HCT116 (cell line): ENCODE data around the gene TEAD1. TPM values are rescaled to one million over a fixed set of nuclear protein-coding genes. Genes with fewer than 3 reads are reported as not detected.

Source experiments
- ATAC-seq: fragments of 200-7000 bp; cut with Tn5 transposase; 2 replicates; pipeline ENCODE4 v1.9.1; 2020; ENCODE audit warnings: mild to moderate bottlenecking, moderate library complexity
- BruUV-seq: library from RNA; stranded (reverse); fragments of 400-500 nt; replicated peaks from 2 replicates; lab custom pipeline; 2021; lab: Mats Ljungman, UMichigan
- CTCF ChIA-PET: fragments of 300-600 bp; sonication (Branson Sonifier 250); formaldehyde crosslinking; loops from one replicate; lab custom pipeline; 2021; ENCODE audit warnings: antibody characterized with exemption; lab: Charles Lee
- POLR2A ChIA-PET: fragments of 300-600, 350-600 bp; sonication (Branson Sonifier 250); formaldehyde crosslinking; loops from one replicate; lab custom pipeline; 2021; ENCODE audit warnings: antibody characterized with exemption; lab: Charles Lee
- RAD21 ChIA-PET, 2 experiments: fragments of 300-600 bp; sonication (Branson Sonifier 250); formaldehyde crosslinking; loops; one replicate each; lab custom pipeline; 2023; ENCODE audit warnings: low total read pairs in 2 of 2; ENCODE audit not compliant: uncharacterized antibody in 2 of 2, unreplicated experiment in 2 of 2, low non-redundant PET in 1 of 2; lab: Charles Lee
- DNase-seq: peaks from one replicate; pipeline ENCODE4 v3.0.0-alpha.2; 2010; ENCODE audit warnings: low read depth, low spot score
- H2AFZ ChIP-seq: fragments of 200-600 bp; shearing (Covaris generic), sonication (generic); 2 replicates; pipeline ENCODE4 v1.6.1; 2017; ENCODE audit warnings: low read depth, mixed run types, mixed read lengths, antibody characterized with exemption, low read length; ENCODE audit not compliant: poor library complexity, severe bottlenecking
- H3K27ac ChIP-seq: 2 replicates; pipeline ENCODE4 v1.5.1; 2012; ENCODE audit warnings: low read depth, low read length
- H3K27me3 ChIP-seq: fragments of 200-600 bp; sonication (generic); 2 replicates; pipeline ENCODE4 v1.6.1; 2016; ENCODE audit warnings: mixed run types, low read length, mixed read lengths; ENCODE audit not compliant: insufficient read depth
- H3K36me3 ChIP-seq, 2 experiments: fragments of 200-500 bp in 1 of 2; fragments of 200-600 bp in 1 of 2; sonication (Bioruptor generic) in 1 of 2; sonication (generic) in 1 of 2; 2 replicates each; pipeline versions ENCODE4 v1.5.1 to v1.6.1; 2014 to 2016; ENCODE audit warnings: low read length in 2 of 2, inconsistent platforms in 1 of 2, mixed read lengths in 1 of 2, mixed run types in 1 of 2; ENCODE audit not compliant: insufficient read depth in 2 of 2, control insufficient read depth in 1 of 2
- H3K4me1 ChIP-seq, 2 experiments: fragments of 200-600 bp in 1 of 2; sonication (generic) in 1 of 2; 2 replicates each; pipeline versions ENCODE4 v1.5.1 to v1.6.1; 2012 to 2017; ENCODE audit warnings: low read length in 2 of 2, inconsistent platforms in 1 of 2, mild to moderate bottlenecking in 1 of 2, mixed read lengths in 1 of 2, mixed run types in 1 of 2, moderate library complexity in 1 of 2; ENCODE audit not compliant: insufficient read depth in 2 of 2, control insufficient read depth in 1 of 2
- H3K4me2 ChIP-seq: fragments of 200-600 bp; sonication (generic); 2 replicates; pipeline ENCODE4 v1.6.1; 2017; ENCODE audit warnings: mixed run types, low read length, mixed read lengths
- H3K4me3 ChIP-seq, 2 experiments: fragments of 200-600 bp in 1 of 2; sonication (generic) in 1 of 2; replicated peaks in 1 of 2; 2 replicates each; pipeline ENCODE4 v1.5.1; 2011 to 2016; ENCODE audit warnings: low read length in 2 of 2, control low read depth in 1 of 2, low read depth in 1 of 2, mild to moderate bottlenecking in 1 of 2, mixed read lengths in 1 of 2, mixed run types in 1 of 2
- H3K79me2 ChIP-seq: fragments of 200-600 bp; sonication (generic); 2 replicates; pipeline ENCODE4 v1.6.1; 2017; ENCODE audit warnings: mild to moderate bottlenecking, mixed run types, low read length, moderate library complexity, mixed read lengths; ENCODE audit not compliant: insufficient read depth
- H3K9ac ChIP-seq: fragments of 200-600 bp; sonication (generic); 2 replicates; pipeline ENCODE4 v1.6.1; 2016; ENCODE audit warnings: low read length, mixed read lengths
- H3K9me2 ChIP-seq: fragments of 200-600 bp; sonication (generic), shearing (Covaris generic); 2 replicates; pipeline ENCODE4 v1.6.1; 2017; ENCODE audit warnings: mixed run types, mild to moderate bottlenecking, moderate library complexity; ENCODE audit not compliant: insufficient read depth
- H3K9me3 ChIP-seq, 2 experiments: fragments of 200-500 bp in 1 of 2; fragments of 200-600 bp in 1 of 2; sonication (Bioruptor generic) in 1 of 2; sonication (generic) in 1 of 2; 2 replicates each; pipeline ENCODE4 v1.6.1; 2014 to 2017; ENCODE audit warnings: low read length in 2 of 2, mixed read lengths in 2 of 2, inconsistent platforms in 1 of 2, low read depth in 1 of 2, mild to moderate bottlenecking in 1 of 2, mixed run types in 1 of 2, moderate library complexity in 1 of 2; ENCODE audit not compliant: control insufficient read depth in 1 of 2, insufficient read depth in 1 of 2
- H4K20me1 ChIP-seq: fragments of 200-600 bp; sonication (generic), shearing (Covaris generic); 2 replicates; pipeline ENCODE4 v1.6.1; 2017; ENCODE audit warnings: mixed run types, mild to moderate bottlenecking, moderate library complexity; ENCODE audit not compliant: insufficient read depth
- CBX3 ChIP-seq: IDR thresholded peaks from 2 replicates; pipeline ENCODE4 v1.6.1; 2012; ENCODE audit warnings: low read depth
- CEBPB ChIP-seq: IDR thresholded peaks from 2 replicates; pipeline ENCODE4 v1.6.1; 2012; ENCODE audit warnings: low read depth
- CTCF ChIP-seq, 3 experiments: fragments of 200-600 bp in 1 of 3; sonication (generic) in 1 of 3; IDR thresholded peaks in 2 of 3; conservative IDR thresholded peaks in 1 of 3; 2 replicates each; pipeline ENCODE4 v1.5.1; 2012 to 2017; ENCODE audit warnings: low read depth in 2 of 3, low read length in 2 of 3, antibody characterized with exemption in 1 of 3, borderline replicate concordance in 1 of 3, control low read depth in 1 of 3, mild to moderate bottlenecking in 1 of 3, mixed read lengths in 1 of 3, mixed run types in 1 of 3, moderate library complexity in 1 of 3; ENCODE audit not compliant: insufficient read depth in 1 of 3
- EZH2 ChIP-seq: fragments of 200-600 bp; sonication (generic); IDR thresholded peaks from 2 replicates; pipeline ENCODE4 v1.6.1; 2017; ENCODE audit warnings: antibody characterized with exemption, mixed run types
- FOSL1 ChIP-seq: IDR thresholded peaks from 2 replicates; pipeline ENCODE4 v1.6.1; 2012; ENCODE audit warnings: low read depth
- POLR2AphosphoS5 ChIP-seq: IDR thresholded peaks from 2 replicates; pipeline ENCODE4 v1.6.1; 2011; ENCODE audit warnings: mild to moderate bottlenecking, low read depth, low read length, moderate library complexity
- SP1 ChIP-seq: IDR thresholded peaks from 2 replicates; pipeline ENCODE4 v1.6.1; 2012; ENCODE audit warnings: low read depth
- SRF ChIP-seq: IDR thresholded peaks from 2 replicates; pipeline ENCODE4 v1.6.1; 2012; ENCODE audit warnings: low read depth
- TCF7L2 ChIP-seq: IDR thresholded peaks from 2 replicates; pipeline ENCODE4 v1.7.0; 2011; ENCODE audit warnings: borderline replicate concordance, inconsistent platforms; ENCODE audit not compliant: insufficient read depth, insufficient read length; ENCODE audit errors: extremely low read depth
- YY1 ChIP-seq: IDR thresholded peaks from 2 replicates; pipeline ENCODE4 v1.6.1; 2011; ENCODE audit warnings: low read length, low read depth, moderate library complexity, mild to moderate bottlenecking; ENCODE audit not compliant: insufficient replicate concordance; ENCODE audit errors: extremely low read depth
- ZFX ChIP-seq: fragments of 450-650 bp; IDR thresholded peaks from 2 replicates; pipeline ENCODE4 v1.6.1; 2017
- ZNF274 ChIP-seq: fragments of 200-500 bp; sonication (Bioruptor generic); IDR thresholded peaks from 2 replicates; pipeline ENCODE4 v1.6.1; 2014; ENCODE audit warnings: mild to moderate bottlenecking, low read depth, low read length, inconsistent platforms
- intact Hi-C: fragments of 100-400 bp; cut with micrococcal nuclease; formaldehyde crosslinking; loops from 2 replicates; pipeline ENCODE4 v1.10.0; 2022
- total RNA-seq: library from RNA; stranded (reverse); gene quantifications from one replicate; pipeline ENCODE4 v1.2.1, GENCODE V29; 2021; ENCODE audit not compliant: unreplicated experiment

The TEAD1 gene
- total RNA-seq, 1 experiment from 2014 or later, result 103 TPM

DNA sequence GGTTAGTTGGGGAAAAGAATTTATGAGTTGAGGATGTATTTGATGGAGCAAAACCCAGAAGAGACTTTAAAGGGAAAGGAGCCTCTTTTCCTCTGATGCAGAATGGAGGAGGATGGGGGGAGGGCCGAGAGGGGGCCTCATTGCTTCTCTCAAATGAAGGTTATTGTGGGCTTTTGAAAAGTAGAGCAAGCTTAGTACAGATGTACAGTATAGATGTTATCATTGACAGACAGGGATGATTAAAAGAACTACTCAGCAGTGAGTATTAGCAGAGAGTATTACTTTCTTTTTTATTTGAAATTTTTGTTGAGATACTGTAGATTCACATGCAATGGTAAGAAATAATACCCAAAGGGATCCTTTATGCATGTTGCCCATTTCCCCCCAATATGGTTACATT lies 98.1 kb downstream of the TEAD1 start:
- CTCF ChIA-PET, result no interaction called here

More for the DNA sequence above, 98.1 kb downstream of the TEAD1 start:
- POLR2A ChIA-PET, result no interaction called here
- Histone ChIP-seq H3K9me3 (no peaks in the 10 kb centered on the region), H3K9ac (no peak overlapping the region), H3K4me2 (no peak overlapping the region), H3K27me3 (no peaks in the 10 kb centered on the region), H3K27ac (no peak overlapping the region), H2AFZ (no peak overlapping the region), H3K79me2 (peaks cover 89% of the 10 kb centered on the region), H3K4me3 (no peak overlapping the region), H3K9me2 (no peaks in the 10 kb centered on the region), H4K20me1 (no peaks in the 10 kb centered on the region), H3K36me3 (no peaks in the 10 kb centered on the region), H3K4me1 (peaks cover 50 to 60% of the 10 kb centered on the region in 2 experiments)
- intact Hi-C loops, result no loop called here
- TF ChIP-seq CBX3, result no peak
- TF ChIP-seq EZH2, result no peak
- no peak for TF ChIP-seq CTCF (IDR thresholded peaks at IDR 0.05 in 2 of 3, conservative IDR thresholded peaks at IDR 0.05 in 1 of 3; ENCODE audit: borderline replicate concordance in 1 of 3, insufficient read depth in 1 of 3, low read depth in 2 of 3, low read length in 2 of 3)
- TF ChIP-seq TCF7L2, result no peak
- no peak for TF ChIP-seq YY1
- TF ChIP-seq SRF, result no peak
- TF ChIP-seq POLR2AphosphoS5, result no peak
- no peak for TF ChIP-seq SP1
- TF ChIP-seq CEBPB, result no peak
- TF ChIP-seq ZNF274, result no peak
- TF ChIP-seq ZFX, result no peak
- no peak for TF ChIP-seq FOSL1
- no peak for DNase-seq
- no peak for ATAC-seq
- no TSS peak for BruUV-seq
- RAD21 ChIA-PET, result no interaction called here
